ENCODE results near the gene TSPAN11. TPM values are rescaled to one million over a fixed set of nuclear protein-coding genes. Genes with fewer than 3 reads are reported as not detected.

The TSPAN11 gene
- total RNA-seq, 5 donors from 2014 or later (not counting 1 experiment from before 2014, with no cell fraction given), result not detected

DNA sequence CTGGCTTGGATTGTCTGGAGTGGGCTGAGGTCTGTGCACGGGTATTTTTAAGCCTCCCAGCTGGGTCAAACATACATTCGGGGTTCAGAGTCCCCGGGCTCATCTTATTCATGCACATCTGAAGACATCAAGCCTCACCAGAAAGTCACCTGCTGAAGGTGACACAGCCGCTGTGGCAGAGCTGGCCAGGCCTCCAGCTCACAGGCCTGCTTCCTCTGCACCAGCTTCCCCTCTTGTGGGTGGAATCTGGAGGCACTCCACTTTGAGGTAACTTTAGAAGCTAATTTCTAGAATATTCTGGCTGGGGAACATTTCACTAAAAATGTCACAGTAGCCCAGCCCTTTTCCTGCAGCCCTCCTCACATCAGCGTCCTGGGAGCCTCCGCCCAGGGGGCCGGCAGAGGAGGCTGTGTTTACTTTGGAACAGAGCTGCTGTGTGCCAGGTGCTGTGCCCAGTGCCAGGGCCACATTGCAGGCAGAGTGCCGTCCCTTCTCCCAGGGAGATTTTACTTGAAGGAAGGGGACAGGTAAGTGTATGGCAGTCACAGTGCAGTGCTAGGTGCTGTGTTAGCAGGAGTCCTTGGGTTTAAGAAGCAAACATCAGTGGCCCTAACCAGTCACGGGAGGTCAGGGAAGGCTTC is 62.2 kb downstream of the TSPAN11 start:
- Histone ChIP-seq H3K36me3 (ENCODE audit: control insufficient read depth in 2 of 2, extremely low read depth in 1 of 2, insufficient read depth in 1 of 2, low read length in 1 of 2) (no peaks in the 10 kb centered on the region), H3K4me3 (ENCODE audit: control insufficient read depth in 1 of 2, extremely low read depth in 1 of 2, low read length in 1 of 2) (no peak overlapping the region), H3K27ac (ENCODE audit: low read length) (no peak overlapping the region), H3K4me1 (ENCODE audit: control insufficient read depth in 1 of 2, extremely low read depth in 1 of 2, insufficient read depth in 2 of 2, low read length in 2 of 2) (no peaks in the 10 kb centered on the region), H3K27me3 (replicated peaks in 1 of 2; ENCODE audit: control insufficient read depth in 2 of 2, extremely low read depth in 1 of 2, insufficient read depth in 2 of 2, low read length in 1 of 2) (peaks cover 0 to 6% of the 10 kb centered on the region in 2 experiments), H3K9me3 (no peaks in the 10 kb centered on the region)
- Mint-ChIP-seq H3K4me1 (no peaks in the 10 kb centered on the region), H3K4me3 (no peak overlapping the region), H3K27ac (no peak overlapping the region), H3K27me3 (no peaks in the 10 kb centered on the region), H3K9me3 (no peaks in the 10 kb centered on the region), H3K36me3 (no peaks in the 10 kb centered on the region)
- ChIA-PET CTCF (interaction anchor here in 1 of 2 donors (0.6 kb wide), 1 partner anchor 664 kb away, joined by 5 read pairs; no protein-coding TSS in a partner anchor), POLR2A (no interaction called here)
- ATAC-seq (replicated peaks in 1 of 4) (no peak), DNase-seq (no peak)
- WGBS (ENCODE audit: insufficient coverage), result 73% methylated on average over 4 of the region's 9 CpGs

- no peaks in the 10 kb centered on the region for H3K9me3 ChIP-seq
These were observed 63.2 kb downstream of the TSPAN11 start for GRCh38 chr12:30989754-30990153.

DNA sequence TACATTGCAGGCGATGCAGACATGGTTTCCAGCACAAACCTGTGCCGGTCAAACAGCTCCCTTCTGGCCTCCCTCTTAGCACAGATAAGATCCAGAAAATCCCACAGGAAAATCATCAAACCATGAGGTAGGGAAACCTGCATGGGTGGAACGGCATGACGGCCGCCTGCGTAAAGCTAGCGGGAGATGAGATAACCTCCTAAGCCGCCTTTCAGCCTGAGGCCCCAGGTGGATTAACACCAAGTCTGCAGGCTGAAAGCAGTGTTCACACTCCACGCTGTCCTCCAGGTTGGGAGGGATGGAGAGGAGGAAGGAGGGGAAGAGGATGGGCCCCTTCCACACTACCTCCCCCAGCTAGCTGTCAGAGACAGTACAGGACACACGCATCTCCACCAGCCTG is 63.8 kb downstream of the TSPAN11 start:
- Mint-ChIP-seq H3K36me3 (no peaks in the 10 kb centered on the region), H3K4me3 (no peak overlapping the region), H3K9me3 (no peaks in the 10 kb centered on the region), H3K27me3 (no peaks in the 10 kb centered on the region), H3K27ac (no peak overlapping the region), H3K4me1 (no peaks in the 10 kb centered on the region)
- CTCF ChIA-PET, result no interaction called here
- 91% methylated on average over 6 of the region's 10 CpGs for WGBS (ENCODE audit: insufficient coverage)
- H3K4me3 ChIP-seq (ENCODE audit: control insufficient read depth in 1 of 2, extremely low read depth in 1 of 2, low read length in 1 of 2), result no peak overlapping the region
- H3K27me3 ChIP-seq (replicated peaks in 1 of 2; ENCODE audit: control insufficient read depth in 2 of 2, extremely low read depth in 1 of 2, insufficient read depth in 2 of 2, low read length in 1 of 2), result peaks cover 0 to 9% of the 10 kb centered on the region in 2 experiments
- no peak overlapping the region for H3K27ac ChIP-seq (ENCODE audit: low read length)
- H3K4me1 ChIP-seq (ENCODE audit: control insufficient read depth in 1 of 2, extremely low read depth in 1 of 2, insufficient read depth in 2 of 2, low read length in 2 of 2), result no peaks in the 10 kb centered on the region
- POLR2A ChIA-PET, result no interaction called here
- H3K36me3 ChIP-seq (ENCODE audit: control insufficient read depth in 2 of 2, extremely low read depth in 1 of 2, insufficient read depth in 1 of 2, low read length in 1 of 2), result no peaks in the 10 kb centered on the region
- DNase-seq (no peak), ATAC-seq (replicated peaks in 1 of 4) (no peak)
- no peaks in the 10 kb centered on the region for H3K9me3 ChIP-seq

More at GRCh38 chr12:30989754-30990153, 63.2 kb downstream of the TSPAN11 start:
- Mint-ChIP-seq H3K27me3 (no peaks in the 10 kb centered on the region), H3K36me3 (no peaks in the 10 kb centered on the region), H3K27ac (no peak overlapping the region), H3K4me3 (no peak overlapping the region), H3K9me3 (no peaks in the 10 kb centered on the region), H3K4me1 (no peaks in the 10 kb centered on the region)
- DNase-seq, result peak in 2 of 35 experiments; percentile 3 to 8
- 7% methylated on average over 4 of the region's 6 CpGs for WGBS (ENCODE audit: insufficient coverage)
- H3K36me3 ChIP-seq (ENCODE audit: control insufficient read depth in 2 of 2, extremely low read depth in 1 of 2, insufficient read depth in 1 of 2, low read length in 1 of 2), result no peaks in the 10 kb centered on the region
- no peak overlapping the region for H3K4me3 ChIP-seq (ENCODE audit: control insufficient read depth in 1 of 2, extremely low read depth in 1 of 2, low read length in 1 of 2)
- CTCF ChIA-PET, result no interaction called here
- no peaks in the 10 kb centered on the region for H3K4me1 ChIP-seq (ENCODE audit: control insufficient read depth in 1 of 2, extremely low read depth in 1 of 2, insufficient read depth in 2 of 2, low read length in 2 of 2)
- peaks cover 0 to 9% of the 10 kb centered on the region in 2 experiments for H3K27me3 ChIP-seq (replicated peaks in 1 of 2; ENCODE audit: control insufficient read depth in 2 of 2, extremely low read depth in 1 of 2, insufficient read depth in 2 of 2, low read length in 1 of 2)
- POLR2A ChIA-PET, result no interaction called here
- ATAC-seq (replicated peaks in 1 of 4), result no peak
- H3K27ac ChIP-seq (ENCODE audit: low read length), result no peak overlapping the region

DNA sequence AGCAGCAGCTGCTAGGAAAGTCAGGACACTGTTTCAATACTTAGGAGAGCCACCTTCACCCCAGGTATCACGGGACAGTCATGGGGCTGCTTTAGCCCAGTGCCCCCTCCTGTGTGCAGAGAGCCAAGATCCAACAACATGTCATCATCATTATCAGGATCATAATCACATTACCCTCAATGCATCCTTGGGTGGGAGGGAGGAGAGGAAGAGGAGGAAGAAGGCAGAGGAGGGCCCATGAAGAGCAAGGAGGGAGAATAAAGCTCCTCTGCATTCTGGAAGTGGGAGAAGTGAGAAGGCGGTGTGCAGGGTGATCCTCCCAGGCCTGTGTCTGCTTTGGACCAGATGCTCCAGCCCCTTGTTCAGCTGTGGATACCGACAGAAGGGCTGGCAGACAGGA is 64.2 kb downstream of the TSPAN11 start:
- Histone ChIP-seq H3K27me3 (replicated peaks in 1 of 2; ENCODE audit: control insufficient read depth in 2 of 2, extremely low read depth in 1 of 2, insufficient read depth in 2 of 2, low read length in 1 of 2) (peaks cover 0 to 9% of the 10 kb centered on the region in 2 experiments), H3K27ac (ENCODE audit: low read length) (no peak overlapping the region), H3K36me3 (ENCODE audit: control insufficient read depth in 2 of 2, extremely low read depth in 1 of 2, insufficient read depth in 1 of 2, low read length in 1 of 2) (no peaks in the 10 kb centered on the region), H3K4me1 (ENCODE audit: control insufficient read depth in 1 of 2, extremely low read depth in 1 of 2, insufficient read depth in 2 of 2, low read length in 2 of 2) (no peaks in the 10 kb centered on the region), H3K9me3 (no peaks in the 10 kb centered on the region), H3K4me3 (ENCODE audit: control insufficient read depth in 1 of 2, extremely low read depth in 1 of 2, low read length in 1 of 2) (no peak overlapping the region)
- Mint-ChIP-seq H3K9me3 (no peaks in the 10 kb centered on the region), H3K36me3 (no peaks in the 10 kb centered on the region), H3K4me1 (no peaks in the 10 kb centered on the region), H3K27ac (no peak overlapping the region), H3K4me3 (no peak overlapping the region), H3K27me3 (no peaks in the 10 kb centered on the region)
- ATAC-seq (replicated peaks in 1 of 4) (no peak), DNase-seq (no peak)
- CTCF ChIA-PET, result no interaction called here
- POLR2A ChIA-PET, result no interaction called here
- WGBS (ENCODE audit: insufficient coverage), result 89% methylated on average over 2 of the region's 3 CpGs

GRCh38 chr12:30991466-30991865 is 64.9 kb downstream of the TSPAN11 start:
- Mint-ChIP-seq H3K4me3 (no peak overlapping the region), H3K27ac (no peak overlapping the region), H3K4me1 (no peaks in the 10 kb centered on the region), H3K36me3 (no peaks in the 10 kb centered on the region), H3K9me3 (no peaks in the 10 kb centered on the region), H3K27me3 (no peaks in the 10 kb centered on the region)
- Histone ChIP-seq H3K4me1 (ENCODE audit: control insufficient read depth in 1 of 2, extremely low read depth in 1 of 2, insufficient read depth in 2 of 2, low read length in 2 of 2) (no peaks in the 10 kb centered on the region), H3K27me3 (replicated peaks in 1 of 2; ENCODE audit: control insufficient read depth in 2 of 2, extremely low read depth in 1 of 2, insufficient read depth in 2 of 2, low read length in 1 of 2) (peaks cover 0 to 9% of the 10 kb centered on the region in 2 experiments), H3K27ac (ENCODE audit: low read length) (no peak overlapping the region), H3K36me3 (ENCODE audit: control insufficient read depth in 2 of 2, extremely low read depth in 1 of 2, insufficient read depth in 1 of 2, low read length in 1 of 2) (no peaks in the 10 kb centered on the region), H3K9me3 (no peaks in the 10 kb centered on the region), H3K4me3 (ENCODE audit: control insufficient read depth in 1 of 2, extremely low read depth in 1 of 2, low read length in 1 of 2) (no peak overlapping the region)
- CTCF ChIA-PET, result no interaction called here
- ATAC-seq (replicated peaks in 1 of 4) (no peak), DNase-seq (no peak)
- WGBS (ENCODE audit: insufficient coverage), result 92% methylated on average over 3 of the region's 4 CpGs
- POLR2A ChIA-PET, result no interaction called here

DNA sequence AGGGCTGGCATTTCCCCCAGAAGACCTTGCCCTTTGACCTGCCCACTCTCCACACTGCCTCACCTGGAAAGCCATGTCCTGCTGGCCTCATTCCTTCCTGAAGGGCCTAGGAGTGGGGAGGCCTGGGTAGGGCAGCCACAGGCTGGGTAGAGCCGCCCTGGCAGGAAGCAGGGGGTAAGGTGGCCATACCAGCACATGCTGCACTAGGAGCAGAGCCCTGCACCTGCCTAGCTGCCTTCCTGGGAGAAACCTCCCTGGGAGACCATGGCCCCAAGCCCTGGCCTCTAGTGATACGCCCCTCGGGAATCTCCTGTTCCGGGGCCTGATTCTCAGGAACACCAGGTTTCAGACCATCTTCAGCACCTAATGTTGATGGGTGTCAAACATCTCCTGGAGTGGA is 65.8 kb downstream of the TSPAN11 start:
- Mint-ChIP-seq H3K9me3 (no peaks in the 10 kb centered on the region), H3K27ac (no peak overlapping the region), H3K36me3 (no peaks in the 10 kb centered on the region), H3K4me1 (no peaks in the 10 kb centered on the region), H3K4me3 (no peak overlapping the region), H3K27me3 (no peaks in the 10 kb centered on the region)
- H3K4me3 ChIP-seq (ENCODE audit: control insufficient read depth in 1 of 2, extremely low read depth in 1 of 2, low read length in 1 of 2), result no peak overlapping the region
- H3K4me1 ChIP-seq (ENCODE audit: control insufficient read depth in 1 of 2, extremely low read depth in 1 of 2, insufficient read depth in 2 of 2, low read length in 2 of 2), result no peaks in the 10 kb centered on the region
- peaks cover 0 to 9% of the 10 kb centered on the region in 2 experiments for H3K27me3 ChIP-seq (replicated peaks in 1 of 2; ENCODE audit: control insufficient read depth in 2 of 2, extremely low read depth in 1 of 2, insufficient read depth in 2 of 2, low read length in 1 of 2)
- no peaks in the 10 kb centered on the region for H3K9me3 ChIP-seq
- 50% methylated on average over 1 of the region's 4 CpGs for WGBS (ENCODE audit: insufficient coverage)
- no peak for ATAC-seq (replicated peaks in 1 of 4)
- ChIA-PET CTCF (no interaction called here), POLR2A (no interaction called here)
- H3K36me3 ChIP-seq (ENCODE audit: control insufficient read depth in 2 of 2, extremely low read depth in 1 of 2, insufficient read depth in 1 of 2, low read length in 1 of 2), result no peaks in the 10 kb centered on the region
- H3K27ac ChIP-seq (ENCODE audit: low read length), result no peak overlapping the region
- DNase-seq, result no peak

DNA sequence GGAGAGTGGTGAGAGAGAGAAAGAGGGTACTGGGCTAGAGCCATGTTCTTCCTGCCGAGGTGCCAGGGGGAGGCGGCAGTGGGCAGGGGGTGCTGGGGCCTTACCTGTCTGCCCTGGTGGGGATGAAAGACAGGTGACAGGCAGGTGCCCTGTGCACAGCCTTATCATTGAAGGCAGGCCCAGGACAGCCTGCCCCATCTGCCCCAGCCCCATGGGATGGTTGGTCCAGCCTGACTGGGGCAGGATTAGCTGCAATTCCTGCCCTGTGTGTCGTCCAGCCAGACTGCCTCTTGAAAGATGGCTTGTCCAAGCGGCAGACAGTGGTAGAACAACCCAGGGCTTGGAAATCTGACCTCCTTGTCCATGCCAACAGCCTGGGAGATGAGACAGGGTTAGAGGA is 67.2 kb downstream of the TSPAN11 start:
- ATAC-seq (replicated peaks in 1 of 4) (no peak), DNase-seq (no peak)
- Histone ChIP-seq H3K27ac (ENCODE audit: low read length) (no peak overlapping the region), H3K9me3 (no peaks in the 10 kb centered on the region), H3K4me1 (ENCODE audit: control insufficient read depth in 1 of 2, extremely low read depth in 1 of 2, insufficient read depth in 2 of 2, low read length in 2 of 2) (no peaks in the 10 kb centered on the region), H3K27me3 (replicated peaks in 1 of 2; ENCODE audit: control insufficient read depth in 2 of 2, extremely low read depth in 1 of 2, insufficient read depth in 2 of 2, low read length in 1 of 2) (peaks cover 0 to 15% of the 10 kb centered on the region in 2 experiments), H3K4me3 (ENCODE audit: control insufficient read depth in 1 of 2, extremely low read depth in 1 of 2, low read length in 1 of 2) (no peak overlapping the region), H3K36me3 (ENCODE audit: control insufficient read depth in 2 of 2, extremely low read depth in 1 of 2, insufficient read depth in 1 of 2, low read length in 1 of 2) (no peaks in the 10 kb centered on the region)
- Mint-ChIP-seq H3K9me3 (no peaks in the 10 kb centered on the region), H3K27me3 (no peaks in the 10 kb centered on the region), H3K36me3 (no peaks in the 10 kb centered on the region), H3K4me1 (no peaks in the 10 kb centered on the region), H3K4me3 (no peak overlapping the region), H3K27ac (no peak overlapping the region)
- 71% methylated on average over 4 of the region's 4 CpGs for WGBS (ENCODE audit: insufficient coverage)
- ChIA-PET CTCF (no interaction called here), POLR2A (no interaction called here)

All from T-cell (primary cell).